RKO (cell line): ENCODE results near the gene RUNX1.

ENCODE experiments used
- DNase-seq: peaks from one replicate; pipeline ENCODE4 v3.0.0-alpha.2; 2016; ENCODE audit warnings: low spot score

RUNX1 gene

DNA sequence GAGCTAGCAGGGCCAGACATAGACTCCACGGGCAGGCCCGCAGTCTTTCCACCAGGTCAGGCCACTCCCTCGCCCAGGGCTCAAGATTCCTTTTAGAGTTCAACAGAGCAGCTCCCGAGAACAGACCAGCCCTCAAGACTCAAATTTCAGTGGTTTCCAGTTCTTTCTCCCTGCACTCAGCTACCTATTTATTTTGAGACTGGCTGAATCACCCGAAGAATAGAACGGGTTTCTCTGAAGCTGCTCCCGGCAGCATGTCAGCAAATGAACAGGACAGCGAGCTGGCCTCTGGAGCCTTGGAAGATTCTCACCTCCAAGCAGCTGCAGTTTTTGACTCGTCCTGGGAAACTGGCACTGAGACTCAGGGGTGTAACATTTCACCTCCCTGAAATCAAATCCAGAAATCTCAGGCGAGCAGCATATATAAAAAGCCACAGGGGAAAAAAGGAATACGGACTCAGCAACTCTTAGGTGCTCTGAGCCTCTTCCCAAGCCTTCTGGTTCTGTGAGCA lies 202.4 kb downstream of the RUNX1 start:
- no peak for DNase-seq

DNA sequence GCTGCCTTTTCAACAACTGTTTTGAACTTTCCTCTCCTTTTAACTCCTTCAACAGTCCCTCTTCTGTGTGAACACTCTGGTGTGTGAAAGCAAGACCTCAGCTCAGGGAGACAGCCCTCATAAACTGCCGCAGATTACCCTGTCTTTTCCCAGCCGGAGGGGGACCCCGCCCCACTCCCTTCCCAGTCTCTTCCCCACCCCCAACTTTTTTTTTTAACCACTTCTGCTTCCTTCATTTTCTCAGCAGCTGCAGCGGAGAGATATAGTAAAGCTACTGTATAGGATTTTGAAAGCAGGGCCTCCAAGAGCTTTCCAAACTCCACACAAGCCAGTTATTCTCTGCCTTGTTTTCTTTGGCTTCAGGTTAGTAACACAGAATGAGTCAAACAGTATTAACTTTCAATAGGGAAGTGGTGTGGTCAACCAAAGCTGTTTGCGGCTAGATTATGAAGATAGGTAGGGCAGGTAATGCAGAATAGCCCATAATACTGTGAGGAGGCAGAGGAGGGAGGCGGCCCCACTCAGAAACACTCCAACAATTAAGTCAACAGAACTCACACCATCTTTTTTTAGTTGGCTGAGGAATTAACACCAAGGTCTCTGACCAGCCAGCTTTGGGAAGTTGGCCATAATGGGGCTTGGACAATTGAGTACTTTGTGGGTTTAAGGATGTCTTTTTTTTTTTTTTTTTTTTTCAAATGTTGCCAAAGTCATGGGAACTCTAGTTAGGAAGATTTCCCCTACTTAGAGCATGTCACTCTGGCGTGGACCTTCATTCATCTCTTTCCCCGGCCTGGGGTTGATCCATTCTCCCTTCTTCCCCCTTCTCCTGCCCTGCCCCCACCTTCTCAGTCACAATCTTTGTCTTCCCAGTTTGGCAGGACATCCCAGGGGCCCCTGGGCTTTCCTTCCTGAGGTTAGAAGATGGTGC lies 203.3 kb downstream of the RUNX1 start:
- no peak for DNase-seq

GRCh38 chr21:34844924-34845238 lies 204.2 kb downstream of the RUNX1 start:
- DNase-seq = no peak

DNA sequence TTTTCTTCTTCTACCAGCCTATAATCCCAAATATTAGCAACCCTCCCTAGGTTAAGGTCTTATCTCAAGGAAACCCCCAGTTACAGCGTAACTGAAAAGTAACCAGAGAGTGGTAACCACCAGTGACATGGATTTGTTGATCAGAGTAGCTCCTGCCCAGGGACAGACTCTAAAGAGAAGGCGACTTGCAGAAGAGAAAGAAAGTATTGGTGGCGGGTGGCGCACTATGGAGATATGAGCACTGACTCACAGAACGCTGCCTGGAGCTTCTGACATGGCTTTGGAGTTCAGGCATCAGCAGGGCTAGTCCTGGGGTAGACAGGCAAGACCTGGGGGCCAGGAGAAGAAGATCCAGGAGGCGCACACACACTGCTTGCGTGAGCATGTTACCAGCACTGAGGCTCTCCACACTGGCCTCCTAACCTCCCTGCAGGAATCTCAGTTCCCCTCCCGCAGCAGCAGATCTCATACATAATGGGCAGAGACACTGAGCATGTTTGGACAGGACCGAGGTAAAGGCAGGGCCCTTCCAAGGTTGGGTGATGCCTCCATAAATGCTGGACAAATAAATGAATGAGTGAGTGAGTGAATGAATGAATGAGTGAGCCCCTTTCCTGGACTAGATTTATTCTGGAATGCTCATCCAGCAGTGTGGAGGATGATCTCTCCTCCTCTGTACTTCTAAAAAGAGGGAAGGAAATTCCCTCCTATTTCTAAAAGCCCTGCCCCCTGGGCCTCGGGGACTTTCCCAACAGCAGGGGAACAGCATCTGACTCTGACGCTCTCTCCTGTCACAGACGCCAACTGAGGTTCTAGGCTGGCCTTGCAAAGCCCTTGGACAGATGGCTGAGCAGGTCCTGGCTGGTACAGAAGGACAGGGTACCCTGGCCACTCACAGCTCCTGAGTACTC lies 204.8 kb downstream of the RUNX1 start:
- no peak for DNase-seq

- no peak for DNase-seq
Measured at GRCh38 chr21:34843562-34843961, 205.5 kb downstream of the RUNX1 start.

GRCh38 chr21:34841154-34841553 lies 207.9 kb downstream of the RUNX1 start:
- no peak for DNase-seq

DNA sequence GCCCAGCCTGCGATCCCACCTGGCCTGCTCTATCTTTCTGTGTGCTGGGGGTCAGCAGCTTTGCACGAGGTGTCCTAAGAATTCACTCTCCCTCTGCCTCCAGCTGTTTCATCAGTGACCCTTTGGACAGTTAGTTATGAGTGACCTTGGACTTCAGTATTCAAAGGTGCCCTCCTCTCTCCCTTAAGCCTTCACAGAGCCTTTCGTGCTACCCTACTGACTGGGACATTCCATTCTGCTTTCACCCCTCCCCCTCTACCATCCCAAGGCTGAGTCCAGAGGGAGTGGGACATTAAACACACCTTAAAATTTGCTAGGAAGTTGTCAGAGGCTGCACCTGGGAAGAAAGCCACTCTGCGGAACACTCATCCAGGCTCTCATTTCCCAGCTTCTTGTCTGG lies 208.4 kb downstream of the RUNX1 start:
- DNase-seq = no peak

DNA sequence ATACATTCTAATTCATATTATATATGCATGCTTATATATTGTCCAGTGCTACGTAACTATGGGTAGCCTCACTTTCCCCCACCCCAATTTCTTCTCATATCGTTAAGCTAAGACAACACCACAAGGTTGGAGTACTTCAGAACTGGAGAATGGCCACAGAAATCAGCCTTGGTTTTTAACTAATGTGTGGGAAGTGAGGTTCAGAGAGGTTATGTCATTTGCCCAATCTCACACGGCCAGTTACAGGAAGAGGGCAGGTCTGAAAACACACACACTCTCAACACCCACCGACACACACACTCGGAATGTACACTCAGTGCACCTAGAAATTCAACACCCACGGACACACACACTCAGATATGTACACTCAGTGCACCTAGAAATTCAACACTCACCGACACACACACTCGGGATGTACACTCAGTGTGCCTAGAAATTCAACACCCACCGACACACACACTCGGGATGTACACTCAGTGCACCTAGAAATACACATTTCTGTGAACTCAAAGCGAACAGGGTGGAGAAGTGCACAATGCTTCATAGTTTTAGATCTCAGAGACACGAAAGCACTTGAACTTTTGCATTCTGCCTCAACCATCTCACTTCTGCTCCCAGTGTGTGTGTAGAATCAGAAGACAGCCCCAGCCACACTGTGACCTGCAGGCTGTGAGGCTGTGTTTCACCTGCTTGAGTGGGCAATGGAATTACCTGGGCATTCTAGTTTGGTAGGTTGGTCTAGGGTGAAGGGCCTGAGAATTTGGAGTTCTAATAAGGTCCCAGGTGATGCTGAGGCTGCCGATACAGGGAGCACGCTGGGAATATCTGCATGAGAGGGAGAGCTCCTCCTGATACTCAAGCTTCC lies 209.9 kb downstream of the RUNX1 start:
- DNase-seq = no peak

- no peak for DNase-seq
Measured at GRCh38 chr21:34836933-34837505, 212.1 kb downstream of the RUNX1 start.

DNA sequence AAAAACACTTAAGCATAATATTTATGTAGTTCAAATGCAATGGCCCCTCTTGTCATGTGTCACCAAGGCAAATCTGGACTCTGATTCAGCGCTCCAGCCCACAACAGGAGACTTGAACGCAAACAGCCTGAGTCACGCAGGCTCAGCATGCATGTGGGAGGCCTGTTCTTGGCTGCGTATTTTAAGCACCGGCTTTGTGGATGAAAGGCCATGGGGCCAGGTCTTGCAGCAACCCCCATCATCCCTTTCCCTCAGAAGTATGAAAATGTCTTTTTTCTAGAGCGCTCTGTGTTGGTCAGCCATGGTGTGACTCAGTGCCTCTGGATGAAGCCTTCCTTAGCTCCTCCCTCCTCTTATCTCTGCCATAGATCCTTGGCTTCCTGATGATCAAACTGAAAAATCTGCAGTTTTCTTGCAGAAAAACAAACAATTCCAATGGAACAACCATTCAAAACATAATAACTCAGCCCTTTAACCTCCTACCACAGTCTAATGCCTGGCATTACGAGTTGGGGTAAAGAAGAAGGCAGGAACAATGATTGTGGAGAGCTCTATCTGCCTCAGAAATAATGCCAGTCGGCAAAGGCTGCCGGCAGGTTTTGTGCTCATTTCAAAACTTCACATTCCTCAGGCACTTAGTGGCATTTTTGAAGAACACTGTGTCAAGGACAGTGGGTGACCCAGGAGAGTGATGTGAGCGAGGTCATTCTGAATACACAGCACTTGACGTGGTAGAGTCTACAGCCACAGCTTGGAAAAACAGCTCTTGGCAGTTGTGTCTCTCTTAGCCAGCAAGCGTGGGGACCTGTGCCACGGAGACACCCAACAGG lies 212.8 kb downstream of the RUNX1 start:
- peak; percentile 66 for DNase-seq

DNA sequence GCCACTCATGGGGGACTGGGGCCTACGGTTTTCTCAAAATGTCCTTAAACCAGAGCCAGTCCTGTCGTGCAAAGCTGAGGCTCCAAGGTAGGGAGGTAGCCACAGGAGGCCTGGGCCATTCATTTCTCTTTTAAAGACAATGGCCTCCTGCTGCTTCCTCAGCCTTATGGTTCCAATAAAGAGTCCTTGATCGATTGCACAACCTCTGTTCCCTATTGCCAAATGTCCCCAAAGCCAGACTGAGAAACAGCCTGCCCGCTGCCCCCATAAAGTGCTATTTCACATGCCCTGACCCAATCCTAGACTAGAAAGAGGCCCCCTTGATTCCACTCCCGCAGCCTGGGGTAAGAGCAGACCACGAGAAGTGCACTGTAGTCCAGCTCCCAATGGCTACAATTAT lies 213.6 kb downstream of the RUNX1 start:
- no peak for DNase-seq

DNA sequence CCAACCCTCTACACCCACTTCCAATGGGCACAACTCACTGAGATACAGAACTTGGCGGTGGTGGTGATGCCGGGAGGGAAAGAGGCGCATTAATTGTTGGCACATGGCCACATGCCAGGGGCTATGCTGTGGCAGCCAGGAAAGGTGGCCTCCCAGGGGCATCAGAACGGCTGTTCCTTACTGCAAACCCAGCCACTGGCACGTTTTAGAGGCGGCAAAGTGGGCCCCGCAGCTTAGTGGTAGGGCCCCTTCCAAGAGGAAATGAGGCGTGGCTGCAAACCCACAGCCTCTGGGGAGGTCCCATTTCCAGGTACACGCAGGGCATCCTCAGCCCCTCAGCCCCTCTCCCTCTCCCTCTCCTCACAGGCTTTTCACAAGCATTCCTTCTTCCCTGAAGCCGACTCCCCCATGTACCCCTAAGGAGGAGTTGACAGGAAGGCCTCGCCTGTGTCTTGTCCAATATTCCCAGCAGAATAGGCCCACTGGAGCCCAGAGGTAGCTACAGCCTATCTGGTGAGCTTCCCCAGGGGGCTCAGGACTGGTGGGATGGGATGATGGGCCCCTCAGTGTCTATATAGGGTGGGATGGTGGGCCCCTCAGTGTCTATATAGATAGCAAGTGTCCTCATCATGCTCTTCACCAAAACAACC lies 214.1 kb downstream of the RUNX1 start:
- no peak for DNase-seq

GRCh38 chr21:34834290-34834689 lies 214.8 kb downstream of the RUNX1 start:
- DNase-seq = no peak

- DNase-seq = no peak
Measured at GRCh38 chr21:34833465-34833864, 215.6 kb downstream of the RUNX1 start.

GRCh38 chr21:34830386-34831170 lies 218.5 kb downstream of the RUNX1 start:
- DNase-seq = no peak

DNA sequence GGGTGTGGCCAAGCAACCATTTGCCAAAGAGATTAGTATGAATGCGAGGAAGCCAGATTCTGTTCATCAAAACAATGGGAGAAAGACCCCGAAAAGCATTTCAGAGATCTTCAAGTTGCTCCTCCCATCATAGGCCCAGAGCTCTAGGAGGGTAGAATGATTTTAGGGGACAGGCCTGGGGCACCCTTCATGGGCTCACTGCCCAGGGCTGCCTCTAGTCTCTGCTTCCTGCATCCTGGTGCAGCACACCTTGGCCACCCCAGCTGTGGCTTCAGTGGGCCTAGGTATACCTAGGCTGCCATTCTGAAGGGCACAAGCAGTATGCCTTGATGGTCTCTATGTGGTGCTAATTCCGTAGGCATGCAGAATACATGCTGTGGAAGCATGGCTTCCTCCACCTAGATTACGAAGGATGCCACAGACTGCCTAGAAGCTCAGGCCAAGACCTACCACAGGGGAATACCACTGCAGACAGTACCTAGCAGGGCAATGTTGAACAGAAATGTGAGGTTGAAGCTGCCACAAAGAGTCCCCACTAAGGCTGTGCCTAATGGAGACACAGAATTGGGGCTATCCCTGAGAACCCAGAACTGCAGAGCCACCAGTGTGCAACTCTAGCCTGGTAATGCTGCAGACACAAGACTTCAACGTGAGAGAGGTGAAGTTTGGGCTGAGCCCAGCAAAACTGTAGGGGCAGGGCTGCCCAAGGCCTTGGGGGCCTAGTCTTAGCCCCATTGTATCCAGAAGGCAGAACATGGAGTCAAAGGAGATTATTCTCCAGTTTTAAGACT lies 221.5 kb downstream of the RUNX1 start:
- no peak for DNase-seq

DNA sequence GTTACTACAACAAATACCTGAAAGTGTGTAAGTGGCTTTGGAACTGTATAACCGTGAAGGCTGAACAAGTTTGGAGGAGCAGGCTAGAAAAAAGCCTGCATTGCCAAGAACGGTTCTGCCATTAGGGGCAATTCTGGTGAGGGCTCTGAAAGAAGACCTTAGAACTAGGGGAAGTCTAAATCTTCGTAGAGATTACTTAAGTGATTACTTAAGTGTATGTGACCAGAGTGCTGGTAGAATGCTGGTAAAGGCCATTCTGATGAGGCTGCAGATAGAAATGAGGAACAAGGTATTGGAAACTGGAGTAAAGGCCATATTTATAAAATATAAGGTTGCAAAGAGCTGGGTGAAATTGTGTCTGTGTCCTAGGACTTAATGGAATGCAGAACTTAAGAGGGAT lies 222.3 kb downstream of the RUNX1 start:
- DNase-seq = no peak

DNA sequence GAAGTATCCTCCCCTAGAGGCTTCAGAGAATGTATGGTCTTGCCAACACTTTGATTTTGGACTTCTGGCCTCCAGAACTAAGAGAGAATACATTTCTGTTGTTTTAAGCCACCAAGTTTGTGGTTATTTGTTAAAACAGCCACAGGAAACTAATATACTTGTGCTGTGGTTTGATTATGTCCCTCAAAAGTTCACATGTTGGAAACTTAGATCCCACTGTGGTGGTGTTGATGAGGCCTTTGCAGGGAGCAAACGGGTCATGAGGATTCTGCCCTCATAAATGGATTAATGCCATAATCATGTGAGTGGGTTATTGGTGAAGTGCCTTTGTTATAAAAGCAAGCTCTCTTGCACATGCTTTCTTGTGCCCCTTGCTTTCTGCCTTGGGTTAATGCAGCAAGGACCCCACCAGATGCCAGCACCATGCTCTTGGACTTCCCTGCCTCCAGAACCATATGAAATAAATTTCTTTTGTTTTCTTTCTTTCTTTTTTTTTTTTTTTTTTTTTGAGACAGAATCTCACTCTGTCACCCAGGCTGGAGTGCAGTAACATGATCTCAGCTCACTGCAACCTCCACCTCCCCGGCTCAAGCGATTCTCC lies 223.1 kb downstream of the RUNX1 start:
- no peak for DNase-seq
